ENCODE results near the gene ERI3. TPM values are rescaled to one million over a fixed set of nuclear protein-coding genes. Genes with fewer than 3 reads are reported as not detected.

Gene ERI3
- total RNA-seq, 1 donor from 2014 or later: 52.7 TPM

GRCh38 chr1:44242746-44243145, 112.3 kb downstream of the ERI3 start:
- peaks cover 13 to 16% (median 14%) of the 10 kb centered on the region in 3 donors for H3K36me3 ChIP-seq (ENCODE audit: control insufficient read depth in 3 of 3, insufficient read depth in 3 of 3, low read length in 3 of 3)
- H3K9me3 ChIP-seq (ENCODE audit: control insufficient read depth in 3 of 3, low read length in 3 of 3): no peaks in the 10 kb centered on the region
- H3K27me3 ChIP-seq (ENCODE audit: control insufficient read depth in 3 of 3, insufficient read depth in 3 of 3, low read length in 3 of 3): no peaks in the 10 kb centered on the region
- peaks cover 17 to 21% (median 18%) of the 10 kb centered on the region in 3 donors for H3K4me1 ChIP-seq (ENCODE audit: control insufficient read depth in 3 of 3, insufficient read depth in 3 of 3, low read length in 3 of 3)
- H3K9ac ChIP-seq (ENCODE audit: low read depth in 1 of 3, low read length in 3 of 3): no peak overlapping the region
- H3K27ac ChIP-seq (ENCODE audit: low read depth, low read length): no peak overlapping the region
- H3K4me3 ChIP-seq (ENCODE audit: low read length in 3 of 3): no peak overlapping the region

GRCh38 chr1:44240802-44241671, 114.0 kb downstream of the ERI3 start:
- Histone ChIP-seq H3K27ac (ENCODE audit: low read depth, low read length) (no peak overlapping the region), H3K27me3 (ENCODE audit: control insufficient read depth in 3 of 3, insufficient read depth in 3 of 3, low read length in 3 of 3) (no peaks in the 10 kb centered on the region)

GRCh38 chr1:44239961-44240371, 115.1 kb downstream of the ERI3 start:
- Histone ChIP-seq H3K27ac (ENCODE audit: low read depth, low read length) (peak overlapping the region; percentile 26), H3K4me1 (ENCODE audit: control insufficient read depth in 3 of 3, insufficient read depth in 3 of 3, low read length in 3 of 3) (peaks cover 17 to 21% (median 18%) of the 10 kb centered on the region in 3 donors)

More at GRCh38 chr1:44240802-44241671, 114.0 kb downstream of the ERI3 start:
- Histone ChIP-seq H3K36me3 (ENCODE audit: control insufficient read depth in 3 of 3, insufficient read depth in 3 of 3, low read length in 3 of 3) (peaks cover 6 to 13% (median 12%) of the 10 kb centered on the region in 3 donors), H3K9me3 (ENCODE audit: control insufficient read depth in 3 of 3, low read length in 3 of 3) (no peaks in the 10 kb centered on the region), H3K4me3 (ENCODE audit: low read length in 3 of 3) (no peak overlapping the region), H3K9ac (ENCODE audit: low read depth in 1 of 3, low read length in 3 of 3) (peak overlapping the region in 2 of 3 donors; percentile 8 to 27), H3K4me1 (ENCODE audit: control insufficient read depth in 3 of 3, insufficient read depth in 3 of 3, low read length in 3 of 3) (peaks cover 17 to 21% (median 18%) of the 10 kb centered on the region in 3 donors)

GRCh38 chr1:44239331-44239960, 115.6 kb downstream of the ERI3 start:
- H3K36me3 ChIP-seq (ENCODE audit: control insufficient read depth in 3 of 3, insufficient read depth in 3 of 3, low read length in 3 of 3): peaks cover 5 to 10% (median 10%) of the 10 kb centered on the region in 3 donors
- no peaks in the 10 kb centered on the region for H3K9me3 ChIP-seq (ENCODE audit: control insufficient read depth in 3 of 3, low read length in 3 of 3)
- H3K9ac ChIP-seq (ENCODE audit: low read depth in 1 of 3, low read length in 3 of 3): peak overlapping the region in 1 of 3 donors; percentile 60
- H3K27ac ChIP-seq (ENCODE audit: low read depth, low read length): peak overlapping the region; percentile 26
- no peaks in the 10 kb centered on the region for H3K27me3 ChIP-seq (ENCODE audit: control insufficient read depth in 3 of 3, insufficient read depth in 3 of 3, low read length in 3 of 3)
- no peak overlapping the region for H3K4me3 ChIP-seq (ENCODE audit: low read length in 3 of 3)
- peaks cover 17 to 21% (median 18%) of the 10 kb centered on the region in 3 donors for H3K4me1 ChIP-seq (ENCODE audit: control insufficient read depth in 3 of 3, insufficient read depth in 3 of 3, low read length in 3 of 3)

More at GRCh38 chr1:44239961-44240371, 115.1 kb downstream of the ERI3 start:
- Histone ChIP-seq H3K4me3 (ENCODE audit: low read length in 3 of 3) (no peak overlapping the region), H3K36me3 (ENCODE audit: control insufficient read depth in 3 of 3, insufficient read depth in 3 of 3, low read length in 3 of 3) (peaks cover 6 to 13% (median 12%) of the 10 kb centered on the region in 3 donors), H3K27me3 (ENCODE audit: control insufficient read depth in 3 of 3, insufficient read depth in 3 of 3, low read length in 3 of 3) (no peaks in the 10 kb centered on the region), H3K9me3 (ENCODE audit: control insufficient read depth in 3 of 3, low read length in 3 of 3) (no peaks in the 10 kb centered on the region), H3K9ac (ENCODE audit: low read depth in 1 of 3, low read length in 3 of 3) (peak overlapping the region in 1 of 3 donors; percentile 60)

- Histone ChIP-seq H3K9ac (ENCODE audit: low read depth in 1 of 3, low read length in 3 of 3) (peak overlapping the region in 1 of 3 donors; percentile 8), H3K4me3 (ENCODE audit: low read length in 3 of 3) (peak overlapping the region in 1 of 3 donors; percentile 7)
Measured at GRCh38 chr1:44238660-44239059, 116.4 kb downstream of the ERI3 start.

GRCh38 chr1:44237721-44238457, 117.2 kb downstream of the ERI3 start:
- H3K36me3 ChIP-seq (ENCODE audit: control insufficient read depth in 3 of 3, insufficient read depth in 3 of 3, low read length in 3 of 3): peaks cover 0 to 5% (median 2%) of the 10 kb centered on the region in 3 donors
- H3K27me3 ChIP-seq (ENCODE audit: control insufficient read depth in 3 of 3, insufficient read depth in 3 of 3, low read length in 3 of 3): no peaks in the 10 kb centered on the region
- H3K9me3 ChIP-seq (ENCODE audit: control insufficient read depth in 3 of 3, low read length in 3 of 3): no peaks in the 10 kb centered on the region
- H3K27ac ChIP-seq (ENCODE audit: low read depth, low read length): no peak overlapping the region
- H3K9ac ChIP-seq (ENCODE audit: low read depth in 1 of 3, low read length in 3 of 3): peak overlapping the region in 1 of 3 donors; percentile 3
- H3K4me3 ChIP-seq (ENCODE audit: low read length in 3 of 3): peak overlapping the region in 1 of 3 donors; percentile 7
- H3K4me1 ChIP-seq (ENCODE audit: control insufficient read depth in 3 of 3, insufficient read depth in 3 of 3, low read length in 3 of 3): peaks cover 17 to 21% (median 18%) of the 10 kb centered on the region in 3 donors

More at GRCh38 chr1:44238660-44239059, 116.4 kb downstream of the ERI3 start:
- Histone ChIP-seq H3K36me3 (ENCODE audit: control insufficient read depth in 3 of 3, insufficient read depth in 3 of 3, low read length in 3 of 3) (peaks cover 2 to 6% (median 2%) of the 10 kb centered on the region in 3 donors), H3K27ac (ENCODE audit: low read depth, low read length) (no peak overlapping the region), H3K9me3 (ENCODE audit: control insufficient read depth in 3 of 3, low read length in 3 of 3) (no peaks in the 10 kb centered on the region), H3K27me3 (ENCODE audit: control insufficient read depth in 3 of 3, insufficient read depth in 3 of 3, low read length in 3 of 3) (no peaks in the 10 kb centered on the region), H3K4me1 (ENCODE audit: control insufficient read depth in 3 of 3, insufficient read depth in 3 of 3, low read length in 3 of 3) (peaks cover 17 to 21% (median 18%) of the 10 kb centered on the region in 3 donors)

- H3K36me3 ChIP-seq (ENCODE audit: control insufficient read depth in 3 of 3, insufficient read depth in 3 of 3, low read length in 3 of 3): peaks cover 0 to 5% (median 4%) of the 10 kb centered on the region in 3 donors
- no peak overlapping the region for H3K9ac ChIP-seq (ENCODE audit: low read depth in 1 of 3, low read length in 3 of 3)
- H3K4me3 ChIP-seq (ENCODE audit: low read length in 3 of 3): no peak overlapping the region
- H3K9me3 ChIP-seq (ENCODE audit: control insufficient read depth in 3 of 3, low read length in 3 of 3): no peaks in the 10 kb centered on the region
- no peak overlapping the region for H3K27ac ChIP-seq (ENCODE audit: low read depth, low read length)
- H3K4me1 ChIP-seq (ENCODE audit: control insufficient read depth in 3 of 3, insufficient read depth in 3 of 3, low read length in 3 of 3): peaks cover 17 to 21% (median 18%) of the 10 kb centered on the region in 3 donors
- no peaks in the 10 kb centered on the region for H3K27me3 ChIP-seq (ENCODE audit: control insufficient read depth in 3 of 3, insufficient read depth in 3 of 3, low read length in 3 of 3)
Measured at GRCh38 chr1:44236490-44237272, 118.4 kb downstream of the ERI3 start.

GRCh38 chr1:44235808-44236207, 119.2 kb downstream of the ERI3 start:
- H3K36me3 ChIP-seq (ENCODE audit: control insufficient read depth in 3 of 3, insufficient read depth in 3 of 3, low read length in 3 of 3): peaks cover 0 to 8% (median 3%) of the 10 kb centered on the region in 3 donors
- H3K27ac ChIP-seq (ENCODE audit: low read depth, low read length): no peak overlapping the region
- H3K9ac ChIP-seq (ENCODE audit: low read depth in 1 of 3, low read length in 3 of 3): no peak overlapping the region
- H3K9me3 ChIP-seq (ENCODE audit: control insufficient read depth in 3 of 3, low read length in 3 of 3): no peaks in the 10 kb centered on the region
- no peak overlapping the region for H3K4me3 ChIP-seq (ENCODE audit: low read length in 3 of 3)
- peaks cover 14 to 17% (median 15%) of the 10 kb centered on the region in 3 donors for H3K4me1 ChIP-seq (ENCODE audit: control insufficient read depth in 3 of 3, insufficient read depth in 3 of 3, low read length in 3 of 3)
- no peaks in the 10 kb centered on the region for H3K27me3 ChIP-seq (ENCODE audit: control insufficient read depth in 3 of 3, insufficient read depth in 3 of 3, low read length in 3 of 3)

GRCh38 chr1:44233593-44233992, 121.5 kb downstream of the ERI3 start:
- Histone ChIP-seq H3K27ac (ENCODE audit: low read depth, low read length) (no peak overlapping the region), H3K4me3 (ENCODE audit: low read length in 3 of 3) (no peak overlapping the region)

More at GRCh38 chr1:44233593-44233992, 121.5 kb downstream of the ERI3 start:
- Histone ChIP-seq H3K9me3 (ENCODE audit: control insufficient read depth in 3 of 3, low read length in 3 of 3) (no peaks in the 10 kb centered on the region), H3K9ac (ENCODE audit: low read depth in 1 of 3, low read length in 3 of 3) (no peak overlapping the region), H3K36me3 (ENCODE audit: control insufficient read depth in 3 of 3, insufficient read depth in 3 of 3, low read length in 3 of 3) (peaks cover 0 to 8% (median 3%) of the 10 kb centered on the region in 3 donors), H3K4me1 (ENCODE audit: control insufficient read depth in 3 of 3, insufficient read depth in 3 of 3, low read length in 3 of 3) (no peaks in the 10 kb centered on the region), H3K27me3 (ENCODE audit: control insufficient read depth in 3 of 3, insufficient read depth in 3 of 3, low read length in 3 of 3) (no peaks in the 10 kb centered on the region)

Measured in skeletal muscle tissue (tissue), 4 donors.